ENCODE results near the gene ITGAX. TPM values are rescaled to one million over a fixed set of nuclear protein-coding genes. Genes with fewer than 3 reads are reported as not detected.
A peak's percentile ranks its signal among the peaks of the same experiment; 100 is the strongest.

Gene ITGAX
- total RNA-seq, 1 donor from 2014 or later = not detected

DNA sequence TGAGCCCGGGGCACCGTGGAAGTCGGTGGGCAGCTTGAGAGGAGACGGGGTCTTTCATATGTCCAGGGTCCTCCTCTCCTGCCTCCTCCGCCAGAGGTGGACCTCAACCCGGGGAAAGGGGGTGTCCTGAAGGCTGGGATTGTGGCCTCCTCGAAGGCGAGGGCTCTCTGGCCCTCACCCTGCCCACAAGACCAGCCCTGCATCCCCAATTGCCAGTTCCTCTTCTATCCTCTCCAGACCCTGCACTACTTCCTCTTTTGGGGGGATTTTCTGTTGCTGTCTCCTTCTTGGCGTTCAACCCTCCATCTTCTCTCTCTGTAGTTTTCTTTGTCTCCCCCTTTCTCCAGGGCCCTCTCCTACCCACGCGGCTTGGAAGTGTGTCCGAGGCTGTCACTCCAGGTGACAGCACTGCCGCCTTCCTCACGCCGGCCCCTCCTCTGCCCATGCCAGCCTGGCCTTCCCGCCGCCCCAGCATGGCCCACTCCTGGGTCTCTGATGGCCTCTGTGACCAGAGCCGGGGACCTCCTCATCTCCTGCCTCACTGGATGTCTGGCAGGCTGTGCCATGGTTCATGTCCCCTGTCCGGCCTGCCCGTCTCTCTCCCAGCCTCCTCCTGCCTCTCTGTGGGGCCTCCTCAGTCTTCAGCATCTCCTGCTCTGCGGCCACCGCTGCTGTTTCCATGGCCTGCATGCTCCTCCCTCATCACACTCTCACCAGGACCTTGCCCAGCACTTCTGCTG lies 2.4 kb upstream of the ITGAX start:
- Mint-ChIP-seq H3K36me3 (ENCODE audit: unreplicated experiment) (peaks cover 4% of the 10 kb centered on the region), H3K27ac (ENCODE audit: unreplicated experiment) (no peak overlapping the region), H3K4me1 (ENCODE audit: low read depth, unreplicated experiment) (no peaks in the 10 kb centered on the region), H3K27me3 (ENCODE audit: unreplicated experiment) (peaks cover 6% of the 10 kb centered on the region), H3K4me3 (ENCODE audit: unreplicated experiment) (no peak overlapping the region), H3K9me3 (ENCODE audit: unreplicated experiment) (peaks cover 4% of the 10 kb centered on the region)
- TF ChIP-seq, protein P1, sequence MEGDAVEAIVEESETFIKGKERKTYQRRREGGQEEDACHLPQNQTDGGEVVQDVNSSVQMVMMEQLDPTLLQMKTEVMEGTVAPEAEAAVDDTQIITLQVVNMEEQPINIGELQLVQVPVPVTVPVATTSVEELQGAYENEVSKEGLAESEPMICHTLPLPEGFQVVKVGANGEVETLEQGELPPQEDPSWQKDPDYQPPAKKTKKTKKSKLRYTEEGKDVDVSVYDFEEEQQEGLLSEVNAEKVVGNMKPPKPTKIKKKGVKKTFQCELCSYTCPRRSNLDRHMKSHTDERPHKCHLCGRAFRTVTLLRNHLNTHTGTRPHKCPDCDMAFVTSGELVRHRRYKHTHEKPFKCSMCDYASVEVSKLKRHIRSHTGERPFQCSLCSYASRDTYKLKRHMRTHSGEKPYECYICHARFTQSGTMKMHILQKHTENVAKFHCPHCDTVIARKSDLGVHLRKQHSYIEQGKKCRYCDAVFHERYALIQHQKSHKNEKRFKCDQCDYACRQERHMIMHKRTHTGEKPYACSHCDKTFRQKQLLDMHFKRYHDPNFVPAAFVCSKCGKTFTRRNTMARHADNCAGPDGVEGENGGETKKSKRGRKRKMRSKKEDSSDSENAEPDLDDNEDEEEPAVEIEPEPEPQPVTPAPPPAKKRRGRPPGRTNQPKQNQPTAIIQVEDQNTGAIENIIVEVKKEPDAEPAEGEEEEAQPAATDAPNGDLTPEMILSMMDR (IDR thresholded peaks at IDR 0.05; ENCODE audit: partially characterized antibody, unreplicated experiment) = no peak
- no peak for DNase-seq

DNA sequence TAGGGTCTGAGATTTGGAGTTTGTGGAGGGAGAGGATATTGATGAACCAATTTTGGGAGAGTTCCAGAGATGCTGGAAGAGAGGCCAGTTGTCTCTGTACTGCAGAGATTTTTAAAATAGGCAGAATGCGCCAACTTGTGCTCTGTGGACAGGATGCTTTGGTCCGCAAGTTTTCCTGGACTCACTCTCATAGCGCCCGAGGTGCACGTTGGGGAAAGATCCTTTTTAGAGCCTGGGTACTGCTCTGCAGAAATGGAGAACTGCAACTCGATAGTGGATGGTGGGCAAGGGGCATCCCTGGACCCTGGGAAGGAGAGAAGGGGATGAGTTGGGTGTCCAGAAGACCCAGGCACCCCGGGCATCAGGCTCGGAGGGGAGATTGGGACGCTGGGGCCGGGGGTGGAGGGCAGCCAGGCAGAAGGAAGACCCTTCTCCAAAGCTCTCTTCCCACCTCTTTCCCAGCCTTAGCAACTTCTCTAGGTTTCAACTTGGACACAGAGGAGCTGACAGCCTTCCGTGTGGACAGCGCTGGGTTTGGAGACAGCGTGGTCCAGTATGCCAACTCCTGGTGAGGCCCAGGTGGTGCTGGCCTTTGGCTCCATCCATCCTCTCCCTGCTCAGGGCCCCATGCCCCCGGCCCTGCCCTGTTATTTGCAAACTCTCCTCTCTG lies 590 bp downstream of the ITGAX start:
- Mint-ChIP-seq H3K27me3 (ENCODE audit: unreplicated experiment) (peaks cover 8% of the 10 kb centered on the region), H3K36me3 (ENCODE audit: unreplicated experiment) (peaks cover 4% of the 10 kb centered on the region), H3K4me3 (ENCODE audit: unreplicated experiment) (no peak overlapping the region), H3K9me3 (ENCODE audit: unreplicated experiment) (peaks cover 4% of the 10 kb centered on the region), H3K27ac (ENCODE audit: unreplicated experiment) (no peak overlapping the region), H3K4me1 (ENCODE audit: low read depth, unreplicated experiment) (no peaks in the 10 kb centered on the region)
- no peak for DNase-seq
- TF ChIP-seq, protein P1 (IDR thresholded peaks at IDR 0.05; ENCODE audit: partially characterized antibody, unreplicated experiment) = no peak

DNA sequence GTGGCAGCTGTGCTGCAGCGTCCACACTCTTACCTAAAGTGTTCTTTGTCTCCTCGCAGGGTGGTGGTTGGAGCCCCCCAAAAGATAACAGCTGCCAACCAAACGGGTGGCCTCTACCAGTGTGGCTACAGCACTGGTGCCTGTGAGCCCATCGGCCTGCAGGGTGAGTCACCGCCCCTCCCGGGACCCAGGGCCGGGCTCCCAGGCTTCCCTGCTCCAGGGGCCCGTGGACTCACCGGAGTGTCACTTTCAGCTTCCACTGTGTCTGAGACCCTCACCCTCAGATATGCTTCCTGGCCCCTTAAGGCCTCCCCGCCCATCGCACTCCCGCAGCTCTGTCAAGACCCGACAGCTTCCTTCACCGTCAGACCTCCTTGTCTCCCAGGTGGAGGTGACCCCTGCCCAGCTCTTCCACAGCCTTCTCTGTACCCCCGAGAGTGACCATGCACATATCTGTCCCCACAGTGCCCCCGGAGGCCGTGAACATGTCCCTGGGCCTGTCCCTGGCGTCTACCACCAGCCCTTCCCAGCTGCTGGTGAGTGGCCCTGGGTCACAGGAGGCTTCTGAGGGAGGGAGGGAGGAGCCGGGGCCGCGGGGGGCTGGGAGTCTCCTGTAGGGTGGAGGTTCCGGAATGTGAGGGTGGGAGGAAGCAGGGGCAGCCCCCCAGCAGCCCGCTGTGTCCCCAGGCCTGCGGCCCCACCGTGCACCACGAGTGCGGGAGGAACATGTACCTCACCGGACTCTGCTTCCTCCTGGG lies 1.8 kb downstream of the ITGAX start:
- peaks cover 4% of the 10 kb centered on the region for H3K9me3 Mint-ChIP-seq (ENCODE audit: unreplicated experiment)
- peak; percentile 32 for DNase-seq
- H3K27ac Mint-ChIP-seq (ENCODE audit: unreplicated experiment) = no peak overlapping the region
- no peaks in the 10 kb centered on the region for H3K4me1 Mint-ChIP-seq (ENCODE audit: low read depth, unreplicated experiment)
- no peak overlapping the region for H3K4me3 Mint-ChIP-seq (ENCODE audit: unreplicated experiment)
- peaks cover 4% of the 10 kb centered on the region for H3K36me3 Mint-ChIP-seq (ENCODE audit: unreplicated experiment)
- H3K27me3 Mint-ChIP-seq (ENCODE audit: unreplicated experiment) = peaks cover 10% of the 10 kb centered on the region
- TF ChIP-seq, protein P1 (IDR thresholded peaks at IDR 0.05; ENCODE audit: partially characterized antibody, unreplicated experiment) = no peak

DNA sequence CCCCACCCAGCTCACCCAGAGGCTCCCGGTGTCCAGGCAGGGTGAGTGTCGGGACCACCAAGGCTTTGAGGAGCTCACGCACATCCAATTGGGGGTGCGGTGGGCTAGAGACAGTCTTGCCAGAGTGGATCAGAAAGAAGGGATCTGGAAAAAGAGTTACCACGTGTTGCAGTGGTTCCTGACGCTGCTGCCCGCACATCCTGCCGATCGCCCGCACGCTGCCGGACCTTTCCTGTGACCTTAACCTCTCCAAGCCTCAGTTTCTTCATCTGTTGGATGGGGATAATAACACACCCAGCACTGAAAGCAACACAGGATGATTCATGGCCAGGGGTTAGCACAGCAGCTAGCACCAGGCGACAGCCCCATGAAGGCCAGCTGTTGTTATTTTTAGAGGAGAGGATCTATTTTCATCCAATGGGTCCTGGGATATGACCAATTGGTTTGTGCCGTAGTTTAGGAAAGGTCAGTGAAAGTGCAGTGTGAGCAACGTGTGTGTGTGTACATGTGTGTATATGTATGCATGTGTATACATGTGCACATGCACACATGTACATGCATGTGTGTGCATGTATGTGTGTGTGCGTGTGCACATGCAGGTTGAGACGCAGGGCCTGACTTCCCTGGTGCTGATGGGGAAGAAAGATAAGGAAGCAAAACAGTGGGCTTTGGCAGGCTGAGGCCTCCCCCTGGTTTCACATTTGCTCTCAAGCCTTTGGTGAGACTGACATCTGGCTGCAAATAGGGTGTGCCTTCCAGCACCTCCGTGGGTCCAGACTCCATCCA lies 2.5 kb downstream of the ITGAX start:
- Mint-ChIP-seq H3K36me3 (ENCODE audit: unreplicated experiment) (peaks cover 4% of the 10 kb centered on the region), H3K27ac (ENCODE audit: unreplicated experiment) (peak overlapping the region; percentile 25), H3K4me3 (ENCODE audit: unreplicated experiment) (no peak overlapping the region), H3K9me3 (ENCODE audit: unreplicated experiment) (peaks cover 4% of the 10 kb centered on the region), H3K4me1 (ENCODE audit: low read depth, unreplicated experiment) (no peaks in the 10 kb centered on the region), H3K27me3 (ENCODE audit: unreplicated experiment) (peaks cover 6% of the 10 kb centered on the region)
- DNase-seq = no peak
- TF ChIP-seq, protein P1 (IDR thresholded peaks at IDR 0.05; ENCODE audit: partially characterized antibody, unreplicated experiment) = no peak

All from glutamatergic neuron (in vitro differentiated cells).